ENCODE measurements around the gene PPP1R2. TPM values are rescaled to one million over a fixed set of nuclear protein-coding genes. Genes with fewer than 3 reads are reported as not detected.
"Not testable (repeated sequence)": the region's sequence is repeated elsewhere in the genome, so short reads cannot be mapped to it uniquely, and the experiment has no call there.

Gene PPP1R2
- total and polyA plus RNA-seq, 8 donors = 39.0 to 65.7 (median 55.7) TPM

GRCh38 chr3:195524171-195524896 is 18.8 kb downstream of the PPP1R2 start:
- no peak overlapping the region for H3K4me3 ChIP-seq
- TF ChIP-seq CTCF (IDR thresholded peaks at IDR 0.05) = no peak
- peaks cover 0 to 51% of the 10 kb centered on the region in 2 donors for H3K36me3 ChIP-seq
- ATAC-seq = no peak
- no peaks in the 10 kb centered on the region for H3K9me3 ChIP-seq
- DNase-seq = no peak
- H3K27ac ChIP-seq = peak overlapping the region in 1 of 2 donors; percentile 24
- H3K27me3 ChIP-seq = no peaks in the 10 kb centered on the region
- H3K4me1 ChIP-seq = no peaks in the 10 kb centered on the region
- intact Hi-C loops (cut with DNase I) = loop anchor here in 1 of 2 donors (10.0 kb wide), 1 partner anchor 250 kb away; the partner anchor contains the start of gene XXYLT1

GRCh38 chr3:195522254-195523023 is 20.7 kb downstream of the PPP1R2 start:
- Histone ChIP-seq H3K36me3 (peaks cover 0 to 62% of the 10 kb centered on the region in 2 donors), H3K4me1 (no peaks in the 10 kb centered on the region), H3K9me3 (no peaks in the 10 kb centered on the region), H3K27me3 (no peaks in the 10 kb centered on the region), H3K27ac (no peak overlapping the region), H3K4me3 (no peak overlapping the region)
- ATAC-seq (peak; percentile 54), DNase-seq (peak in 1 of 4 donors; percentile 28)
- intact Hi-C loops (cut with DNase I) = loop anchor here in 1 of 2 donors (10.0 kb wide), 1 partner anchor 248 kb away; the partner anchor contains the start of gene XXYLT1
- TF ChIP-seq CTCF (IDR thresholded peaks at IDR 0.05) = peak; percentile 75 to 77

GRCh38 chr3:195517030-195517429 is 26.1 kb downstream of the PPP1R2 start:
- no peak for DNase-seq
- H3K36me3 ChIP-seq = peaks cover 0 to 81% of the 10 kb centered on the region in 2 donors
- intact Hi-C loops (cut with DNase I) = no loop called here

GRCh38 chr3:195514610-195515235 is 28.4 kb downstream of the PPP1R2 start:
- H3K4me1 ChIP-seq; DNase-seq; H3K27ac ChIP-seq; intact Hi-C loops (cut with DNase I); H3K9me3 ChIP-seq; H3K4me3 ChIP-seq; ATAC-seq; H3K27me3 ChIP-seq: not testable (repeated sequence)
- peaks cover 0 to 80% of the 10 kb centered on the region in 2 donors for H3K36me3 ChIP-seq

More at GRCh38 chr3:195517030-195517429, 26.1 kb downstream of the PPP1R2 start:
- no peak for ATAC-seq
- H3K9me3 ChIP-seq = no peaks in the 10 kb centered on the region
- no peak overlapping the region for H3K27ac ChIP-seq
- H3K4me1 ChIP-seq = no peaks in the 10 kb centered on the region
- TF ChIP-seq CTCF (IDR thresholded peaks at IDR 0.05) = no peak
- no peak overlapping the region for H3K4me3 ChIP-seq
- H3K27me3 ChIP-seq = no peaks in the 10 kb centered on the region

GRCh38 chr3:195512798-195513345 is 30.3 kb downstream of the PPP1R2 start:
- Histone ChIP-seq H3K27me3 (no peaks in the 10 kb centered on the region), H3K27ac (no peak overlapping the region), H3K4me1 (peaks cover 0 to 17% of the 10 kb centered on the region in 2 donors), H3K9me3 (no peaks in the 10 kb centered on the region), H3K4me3 (no peak overlapping the region), H3K36me3 (peaks cover 0 to 66% of the 10 kb centered on the region in 2 donors)
- intact Hi-C loops (cut with DNase I) = no loop called here
- ATAC-seq = no peak
- no peak for DNase-seq
- TF ChIP-seq CTCF (IDR thresholded peaks at IDR 0.05) = no peak

All from left lung (tissue), 10 donors.